ENCODE measurements around the gene SLC4A5.
A peak's percentile ranks its signal among the peaks of the same experiment; 100 is the strongest.
"Not testable (repeated sequence)": the region's sequence is repeated elsewhere in the genome, so short reads cannot be mapped to it uniquely, and the experiment has no call there.

The SLC4A5 gene

GRCh38 chr2:74197049-74197448 lies 146.2 kb downstream of the SLC4A5 start:
- no peak for DNase-seq

GRCh38 chr2:74194799-74195198 lies 148.4 kb downstream of the SLC4A5 start:
- no peak for DNase-seq

- DNase-seq, result no peak
These were observed 151.4 kb downstream of the SLC4A5 start for GRCh38 chr2:74191596-74192380.

GRCh38 chr2:74188696-74189095 lies 154.5 kb downstream of the SLC4A5 start:
- no peak for DNase-seq

- no peak for DNase-seq
These were observed 155.1 kb downstream of the SLC4A5 start for GRCh38 chr2:74188018-74188601.

- not testable (repeated sequence) for DNase-seq
These were observed 156.5 kb downstream of the SLC4A5 start for GRCh38 chr2:74186706-74187105.

- peak; percentile 83 for DNase-seq
These were observed 157.2 kb downstream of the SLC4A5 start for GRCh38 chr2:74186038-74186437.

GRCh38 chr2:74183878-74184277 lies 159.3 kb downstream of the SLC4A5 start:
- no peak for DNase-seq

GRCh38 chr2:74181739-74182138 lies 161.5 kb downstream of the SLC4A5 start:
- DNase-seq, result peak; percentile 60

- no peak for DNase-seq
These were observed 164.0 kb downstream of the SLC4A5 start for GRCh38 chr2:74179063-74179865.

- peak; percentile 99 for DNase-seq
These were observed 164.8 kb downstream of the SLC4A5 start, which contains the start of gene MOB1A for GRCh38 chr2:74178211-74179062. Gene MOB1A (minus strand): TSS chr2:74178879. CDS start chr2:74178674, 205 bp downstream.

GRCh38 chr2:74177696-74178095 lies 165.5 kb downstream of the SLC4A5 start:
- no peak for DNase-seq

- DNase-seq, result no peak
These were observed 168.3 kb downstream of the SLC4A5 start for GRCh38 chr2:74174909-74175308.

- peak; percentile 31 for DNase-seq
These were observed 174.5 kb downstream of the SLC4A5 start for GRCh38 chr2:74168739-74169138.
